ENCODE results near the gene TRIO. TPM values are rescaled to one million over a fixed set of nuclear protein-coding genes. Genes with fewer than 3 reads are reported as not detected.

Gene TRIO
- polyA plus RNA-seq, 1 donor (not counting 4 experiments of a cell fraction or from before 2014, with no cell fraction given), result 57.2 TPM

- no peak for TF ChIP-seq CTCF (optimal IDR thresholded peaks at IDR 0.05 in 1 of 3, IDR thresholded peaks at IDR 0.05 in 1 of 3, conservative IDR thresholded peaks at IDR 0.05 in 1 of 3; ENCODE audit: extremely low read depth in 1 of 3, insufficient read depth in 2 of 3, low read length in 3 of 3)
- no peak for TF ChIP-seq EZH2 (IDR thresholded peaks at IDR 0.05; ENCODE audit: low read length)
- peaks cover 33% of the 10 kb centered on the region for H3K79me2 ChIP-seq (ENCODE audit: control insufficient read depth, insufficient read depth, low read length)
- H3K27ac ChIP-seq (ENCODE audit: control insufficient read depth, insufficient read depth, low read length), result no peak overlapping the region
- H4K20me1 ChIP-seq (ENCODE audit: control insufficient read depth, extremely low read depth, insufficient read depth, low read length), result peaks cover 7% of the 10 kb centered on the region
- FAIRE-seq, result no peak
- no peak overlapping the region for H3K9ac ChIP-seq (ENCODE audit: control insufficient read depth, extremely low read depth, insufficient read depth, low read length)
- H3K9me1 ChIP-seq (ENCODE audit: control insufficient read depth, extremely low read depth, insufficient read depth, low read length), result peaks cover 2% of the 10 kb centered on the region
- H3K4me3 ChIP-seq (ENCODE audit: control insufficient read depth in 2 of 3, extremely low read depth in 1 of 3, insufficient read depth in 2 of 3, low read depth in 1 of 3, low read length in 3 of 3), result no peak overlapping the region
- H3K36me3 ChIP-seq (ENCODE audit: control insufficient read depth in 2 of 2, extremely low read depth in 1 of 2, insufficient read depth in 2 of 2, low read length in 2 of 2), result peaks cover 21% of the 10 kb centered on the region in 2 experiments
- no peaks in the 10 kb centered on the region for H3K27me3 ChIP-seq (ENCODE audit: control insufficient read depth, extremely low read depth, insufficient read depth, low read length)
- H3K4me2 ChIP-seq (ENCODE audit: control insufficient read depth, extremely low read depth, insufficient read depth, low read depth, low read length), result no peak overlapping the region
- dilution Hi-C loops (cut with MboI; ENCODE audit: extremely low pct_ligation_motif_present, low sequenced_read_pairs), result no loop called here
- no peak for DNase-seq (ENCODE audit: low read depth, low spot score)
- no peaks in the 10 kb centered on the region for H3K9me3 ChIP-seq (ENCODE audit: control insufficient read depth, low read depth, low read length)
- H3K4me1 ChIP-seq (ENCODE audit: control insufficient read depth, extremely low read depth, insufficient read depth, low read length), result peaks cover 6% of the 10 kb centered on the region
- no peak overlapping the region for H2AFZ ChIP-seq (ENCODE audit: control insufficient read depth, low read length)
These were observed 205.0 kb downstream of the TRIO start for GRCh38 chr5:14348142-14348541.

- Histone ChIP-seq H3K9me1 (ENCODE audit: control insufficient read depth, extremely low read depth, insufficient read depth, low read length) (peaks cover 2% of the 10 kb centered on the region), H3K4me3 (ENCODE audit: control insufficient read depth in 2 of 3, extremely low read depth in 1 of 3, insufficient read depth in 2 of 3, low read depth in 1 of 3, low read length in 3 of 3) (no peak overlapping the region), H3K4me2 (ENCODE audit: control insufficient read depth, extremely low read depth, insufficient read depth, low read depth, low read length) (no peak overlapping the region), H3K9ac (ENCODE audit: control insufficient read depth, extremely low read depth, insufficient read depth, low read length) (no peak overlapping the region), H3K4me1 (ENCODE audit: control insufficient read depth, extremely low read depth, insufficient read depth, low read length) (peaks cover 6% of the 10 kb centered on the region), H3K36me3 (ENCODE audit: control insufficient read depth in 2 of 2, extremely low read depth in 1 of 2, insufficient read depth in 2 of 2, low read length in 2 of 2) (peaks cover 21% of the 10 kb centered on the region in 2 experiments), H3K27ac (ENCODE audit: control insufficient read depth, insufficient read depth, low read length) (no peak overlapping the region), H3K27me3 (ENCODE audit: control insufficient read depth, extremely low read depth, insufficient read depth, low read length) (no peaks in the 10 kb centered on the region), H2AFZ (ENCODE audit: control insufficient read depth, low read length) (no peak overlapping the region), H3K9me3 (ENCODE audit: control insufficient read depth, low read depth, low read length) (no peaks in the 10 kb centered on the region), H3K79me2 (ENCODE audit: control insufficient read depth, insufficient read depth, low read length) (peaks cover 36% of the 10 kb centered on the region), H4K20me1 (ENCODE audit: control insufficient read depth, extremely low read depth, insufficient read depth, low read length) (peaks cover 4% of the 10 kb centered on the region)
- dilution Hi-C loops (cut with MboI; ENCODE audit: extremely low pct_ligation_motif_present, low sequenced_read_pairs), result no loop called here
- TF ChIP-seq CTCF (optimal IDR thresholded peaks at IDR 0.05 in 1 of 3, IDR thresholded peaks at IDR 0.05 in 1 of 3, conservative IDR thresholded peaks at IDR 0.05 in 1 of 3; ENCODE audit: extremely low read depth in 1 of 3, insufficient read depth in 2 of 3, low read length in 3 of 3) (no peak), EZH2 (IDR thresholded peaks at IDR 0.05; ENCODE audit: low read length) (no peak)
- FAIRE-seq, result no peak
- no peak for DNase-seq (ENCODE audit: low read depth, low spot score)
These were observed 205.9 kb downstream of the TRIO start for GRCh38 chr5:14349029-14349428.

All from keratinocyte (primary cell).